GM10248 (cell line): ENCODE measurements around the gene DIP2A.

ENCODE experiments used
- CTCF ChIA-PET: fragments of 300-600 bp; sonication (Branson Sonifier 250); formaldehyde crosslinking; extraction: SDS; loops from one replicate; lab custom pipeline; 2021; ENCODE audit warnings: antibody characterized with exemption; lab: Yijun Ruan, JAX
- POLR2A ChIA-PET: fragments of 350-650 bp; sonication (Branson Sonifier 250); formaldehyde crosslinking; extraction: SDS; loops from one replicate; lab custom pipeline; 2020; ENCODE audit warnings: antibody characterized with exemption; lab: Yijun Ruan, JAX
- DNase-seq: peaks from one replicate; pipeline ENCODE4 v3.0.0; 2012; ENCODE audit errors: extremely low spot score
- TF ChIP-seq, protein P1 (sequence below): IDR thresholded peaks from 2 replicates; pipeline ENCODE4 v1.5.1; 2012; ENCODE audit warnings: mild to moderate bottlenecking, low read depth; ENCODE audit errors: extremely low read depth, missing control alignments, control extremely low read depth

DIP2A gene

DNA sequence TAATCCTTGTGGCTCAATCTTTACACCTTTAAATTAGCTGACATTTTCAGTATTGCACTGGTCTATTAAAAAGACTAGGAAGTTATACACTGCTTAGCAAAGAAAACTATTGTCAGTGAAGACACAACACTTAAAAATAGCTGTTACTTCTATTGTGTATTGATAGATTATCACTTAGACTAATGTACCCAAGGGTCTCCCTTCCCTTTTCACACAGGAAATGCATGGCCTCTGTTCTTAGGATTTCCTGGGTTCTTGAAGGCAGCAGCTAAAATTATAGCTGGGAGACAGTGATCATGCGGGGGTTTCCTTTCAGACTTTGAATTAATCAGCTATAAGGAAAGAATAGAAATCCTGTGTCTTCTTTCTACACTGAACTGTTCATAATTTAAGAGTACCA, 12.8 kb downstream of the DIP2A start:
- CTCF ChIA-PET: interaction anchor here (0.8 to 1.5 kb wide), 3 partner anchors 9 to 173 kb away, joined by 3 to 4 read pairs (median 3); no protein-coding TSS in a partner anchor
- DNase-seq: no peak
- TF ChIP-seq, protein P1, sequence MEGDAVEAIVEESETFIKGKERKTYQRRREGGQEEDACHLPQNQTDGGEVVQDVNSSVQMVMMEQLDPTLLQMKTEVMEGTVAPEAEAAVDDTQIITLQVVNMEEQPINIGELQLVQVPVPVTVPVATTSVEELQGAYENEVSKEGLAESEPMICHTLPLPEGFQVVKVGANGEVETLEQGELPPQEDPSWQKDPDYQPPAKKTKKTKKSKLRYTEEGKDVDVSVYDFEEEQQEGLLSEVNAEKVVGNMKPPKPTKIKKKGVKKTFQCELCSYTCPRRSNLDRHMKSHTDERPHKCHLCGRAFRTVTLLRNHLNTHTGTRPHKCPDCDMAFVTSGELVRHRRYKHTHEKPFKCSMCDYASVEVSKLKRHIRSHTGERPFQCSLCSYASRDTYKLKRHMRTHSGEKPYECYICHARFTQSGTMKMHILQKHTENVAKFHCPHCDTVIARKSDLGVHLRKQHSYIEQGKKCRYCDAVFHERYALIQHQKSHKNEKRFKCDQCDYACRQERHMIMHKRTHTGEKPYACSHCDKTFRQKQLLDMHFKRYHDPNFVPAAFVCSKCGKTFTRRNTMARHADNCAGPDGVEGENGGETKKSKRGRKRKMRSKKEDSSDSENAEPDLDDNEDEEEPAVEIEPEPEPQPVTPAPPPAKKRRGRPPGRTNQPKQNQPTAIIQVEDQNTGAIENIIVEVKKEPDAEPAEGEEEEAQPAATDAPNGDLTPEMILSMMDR: no peak
- POLR2A ChIA-PET: no interaction called here

DNA sequence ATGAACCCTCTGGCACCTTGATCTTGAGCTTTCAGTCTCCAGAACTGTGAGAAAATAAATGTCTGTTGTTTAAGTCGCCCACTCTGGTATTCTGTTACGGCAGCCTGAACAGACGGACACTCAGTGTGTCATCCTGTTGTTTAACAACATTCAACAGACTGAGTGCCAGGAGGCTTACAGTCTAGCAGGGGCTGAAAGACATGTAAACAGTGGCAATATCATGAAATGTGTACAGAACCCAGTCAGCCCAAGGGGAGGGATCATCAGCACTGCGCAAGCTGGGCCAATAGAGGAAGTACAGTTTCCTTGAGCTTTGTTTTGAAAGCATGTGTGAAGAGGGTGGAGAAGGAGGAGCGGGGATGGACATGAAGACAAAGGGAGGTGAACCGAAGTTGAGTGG, 13.6 kb downstream of the DIP2A start:
- DNase-seq: no peak
- ChIA-PET CTCF (interaction anchor here (0.9 to 1.5 kb wide), 2 partner anchors 10 to 14 kb away, joined by 3 to 4 read pairs; no protein-coding TSS in a partner anchor), POLR2A (interaction anchor here (0.6 kb wide), 1 partner anchor 158 kb away, joined by 3 read pairs; no protein-coding TSS in a partner anchor)
- TF ChIP-seq, protein P1: no peak

DNA sequence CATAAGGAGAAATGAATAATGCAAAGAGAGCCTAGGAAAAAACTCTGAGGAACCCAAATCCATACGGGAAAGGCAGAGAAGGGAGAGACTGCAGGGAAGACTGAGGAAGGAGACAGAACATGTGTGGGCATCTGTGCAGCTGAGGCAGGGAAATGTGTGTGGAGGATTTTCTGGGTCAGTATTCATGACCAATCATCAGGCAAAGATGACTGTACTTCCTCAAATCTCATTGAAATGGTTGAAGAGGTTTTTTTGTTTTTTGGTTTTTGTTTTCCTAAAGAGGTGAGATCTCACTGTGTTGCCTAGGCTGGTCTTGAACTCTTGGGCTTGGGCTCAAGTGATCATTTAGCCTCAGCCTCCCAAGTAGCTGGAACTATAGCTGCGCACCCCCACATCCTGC, 15.7 kb downstream of the DIP2A start:
- POLR2A ChIA-PET: no interaction called here
- TF ChIP-seq, protein P1: no peak
- no peak for DNase-seq
- CTCF ChIA-PET: interaction anchor here (1.0 kb wide), 1 partner anchor 17 kb away, joined by 3 read pairs; no protein-coding TSS in a partner anchor

DNA sequence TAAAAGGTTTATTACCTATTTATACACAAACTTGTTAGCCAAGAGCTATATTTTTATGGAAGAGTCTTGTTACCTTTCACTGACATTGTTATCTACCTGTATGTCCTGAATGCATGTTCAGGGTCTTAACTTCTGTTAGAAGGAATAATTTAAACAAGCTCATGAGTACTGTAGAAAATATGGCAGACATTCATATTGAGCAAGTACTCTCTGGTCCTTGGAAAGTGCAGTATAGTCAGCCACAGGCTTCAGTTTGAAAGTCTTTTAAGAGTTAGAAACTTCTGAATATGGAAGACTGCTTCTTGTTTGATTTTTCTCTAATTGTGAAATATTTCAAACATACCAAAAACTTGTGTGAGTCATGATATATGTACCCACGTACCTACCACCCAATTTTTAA, 16.6 kb downstream of the DIP2A start:
- POLR2A ChIA-PET: interaction anchor here (0.7 kb wide), 1 partner anchor 17 kb away, joined by 3 read pairs; no protein-coding TSS in a partner anchor

DNA sequence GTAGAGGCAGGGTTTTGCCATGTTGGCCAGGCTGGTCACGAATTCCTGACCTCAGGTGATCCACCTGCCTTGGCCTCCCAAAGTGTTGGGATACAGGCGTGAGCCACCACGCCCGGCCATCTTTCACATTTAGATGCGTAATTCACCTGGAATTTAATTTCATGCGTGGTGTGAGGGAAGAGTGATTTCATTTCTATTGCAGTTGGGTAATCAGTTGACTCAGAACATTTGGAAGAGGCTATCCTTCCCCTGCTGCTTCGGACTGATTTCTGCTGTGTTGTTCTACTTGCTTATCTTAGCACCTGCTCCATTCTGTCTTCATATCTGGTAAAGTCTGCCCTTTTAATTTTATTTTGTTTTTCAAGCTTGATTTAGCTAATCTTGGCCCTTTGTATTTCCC, 19.1 kb downstream of the DIP2A start:
- POLR2A ChIA-PET: no interaction called here
- CTCF ChIA-PET: no interaction called here
- no peak for DNase-seq
- TF ChIP-seq, protein P1: no peak

More for the DNA sequence above, 16.6 kb downstream of the DIP2A start:
- TF ChIP-seq, protein P1: no peak
- CTCF ChIA-PET: interaction anchor here (0.8 to 1.0 kb wide), 2 partner anchors 16 to 48 kb away, joined by 3 read pairs; no protein-coding TSS in a partner anchor
- DNase-seq: no peak

DNA sequence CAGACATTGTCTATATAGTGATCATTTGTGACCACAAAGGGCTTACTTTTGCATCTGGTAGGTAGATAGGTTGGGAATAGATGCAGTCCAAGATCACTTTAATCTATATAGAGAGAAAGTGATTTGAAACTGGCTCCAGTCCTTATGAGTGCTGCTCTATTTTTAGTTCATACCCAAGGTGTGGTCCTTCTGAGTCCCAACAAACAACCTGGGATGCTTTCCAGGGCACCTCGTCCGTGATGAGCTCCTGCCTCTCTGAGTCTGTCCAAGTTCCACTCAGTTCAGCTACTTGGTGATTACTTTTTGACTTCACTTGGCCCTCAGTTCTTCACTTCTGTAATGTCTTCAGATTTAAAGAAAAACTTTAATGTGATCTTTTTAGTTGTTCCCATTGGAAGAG, 20.2 kb downstream of the DIP2A start:
- CTCF ChIA-PET: interaction anchor here (1.0 kb wide), 1 partner anchor 10 kb away, joined by 3 read pairs; no protein-coding TSS in a partner anchor
- no peak for DNase-seq
- TF ChIP-seq, protein P1: no peak

DNA sequence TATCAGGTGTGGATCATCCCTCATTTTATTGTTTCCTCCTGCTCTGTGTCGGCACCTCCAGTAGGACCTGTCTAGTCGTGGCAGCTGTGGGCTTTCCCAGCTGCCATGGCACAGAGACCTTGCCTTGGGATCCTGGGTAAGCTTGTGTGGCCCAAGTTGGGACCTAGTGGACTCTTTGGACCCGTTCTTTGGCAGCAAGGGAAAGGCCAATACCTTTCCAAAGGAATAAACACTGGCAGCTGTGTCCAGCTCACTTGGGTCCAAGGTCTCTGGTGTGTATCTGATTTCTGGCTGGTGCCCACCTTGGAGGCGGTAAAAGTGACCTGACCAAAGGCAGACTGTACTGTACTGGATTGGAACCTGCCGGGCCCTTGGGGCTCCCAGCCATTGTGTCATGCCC, 21.8 kb downstream of the DIP2A start:
- ChIA-PET POLR2A (no interaction called here), CTCF (interaction anchor here (1.2 kb wide), 1 partner anchor 14 kb away, joined by 4 read pairs; no protein-coding TSS in a partner anchor)
- no peak for DNase-seq
- TF ChIP-seq, protein P1: no peak

More for the DNA sequence above, 20.2 kb downstream of the DIP2A start:
- POLR2A ChIA-PET: no interaction called here
